Nephron progenitor cell (in vitro differentiated cells): ENCODE measurements around the gene EMC9.
A peak's percentile ranks its signal among the peaks of the same experiment; 100 is the strongest.

Experiments used
- DNase-seq: peaks from one replicate; pipeline ENCODE4 v3.0.0; 2021
- H3K27ac Mint-ChIP-seq: 2 replicates; pipeline ENCODE4 v1.8.0; 2021; ENCODE audit warnings: mild to moderate bottlenecking, moderate library complexity, mixed read lengths
- H3K27me3 Mint-ChIP-seq: 2 replicates; pipeline ENCODE4 v1.8.0; 2021; ENCODE audit warnings: mild to moderate bottlenecking, low read depth, mixed read lengths; ENCODE audit not compliant: poor library complexity
- H3K36me3 Mint-ChIP-seq: 2 replicates; pipeline ENCODE4 v1.8.0; 2021; ENCODE audit warnings: low read depth, mixed read lengths
- H3K4me1 Mint-ChIP-seq: 2 replicates; pipeline ENCODE4 v1.8.0; 2021; ENCODE audit warnings: mixed read lengths
- H3K4me3 Mint-ChIP-seq: 2 replicates; pipeline ENCODE4 v1.8.0; 2021; ENCODE audit warnings: mild to moderate bottlenecking, moderate library complexity, mixed read lengths
- H3K9me3 Mint-ChIP-seq: 2 replicates; pipeline ENCODE4 v1.8.0; 2021; ENCODE audit warnings: mild to moderate bottlenecking, moderate library complexity, mixed read lengths
- CTCF ChIP-seq: fragments of 200-600 bp; sonication (generic); IDR thresholded peaks from 2 replicates; pipeline ENCODE4 v1.5.0; 2021; ENCODE audit warnings: antibody characterized with exemption

Gene EMC9

GRCh38 chr14:24162093-24162492 is 20.7 kb upstream of the EMC9 start:
- Mint-ChIP-seq H3K9me3 (no peaks in the 10 kb centered on the region), H3K27ac (peak overlapping the region; percentile 96), H3K4me1 (peaks cover 30% of the 10 kb centered on the region), H3K4me3 (peak overlapping the region; percentile 91), H3K36me3 (peaks cover 47% of the 10 kb centered on the region), H3K27me3 (no peaks in the 10 kb centered on the region)
- no peak for TF ChIP-seq CTCF
- DNase-seq, result no peak

GRCh38 chr14:24160850-24161804 is 19.7 kb upstream of the EMC9 start, which contains the start of gene IRF9:
Gene IRF9, plus strand, starts transcription at chr14:24161265. Its CDS starts 880 bp downstream, at chr14:24162145.
- Mint-ChIP-seq H3K36me3 (peaks cover 45% of the 10 kb centered on the region), H3K27me3 (no peaks in the 10 kb centered on the region), H3K4me3 (peak within 1 kb of the TSS; percentile 91), H3K9me3 (no peaks in the 10 kb centered on the region), H3K4me1 (peaks cover 30% of the 10 kb centered on the region), H3K27ac (peak within 1 kb of the TSS; percentile 99)
- TF ChIP-seq CTCF, result peak; percentile 90
- peak; percentile 99 for DNase-seq

- Mint-ChIP-seq H3K36me3 (peaks cover 45% of the 10 kb centered on the region), H3K27me3 (no peaks in the 10 kb centered on the region), H3K9me3 (no peaks in the 10 kb centered on the region), H3K4me3 (no peak overlapping the region), H3K27ac (no peak overlapping the region), H3K4me1 (peaks cover 30% of the 10 kb centered on the region)
- no peak for TF ChIP-seq CTCF
- no peak for DNase-seq
These were observed 19.1 kb upstream of the EMC9 start for GRCh38 chr14:24160499-24160849.

- Mint-ChIP-seq H3K27ac (no peak overlapping the region), H3K4me3 (no peak overlapping the region), H3K27me3 (no peaks in the 10 kb centered on the region), H3K36me3 (peaks cover 42% of the 10 kb centered on the region), H3K9me3 (no peaks in the 10 kb centered on the region), H3K4me1 (peaks cover 30% of the 10 kb centered on the region)
- no peak for DNase-seq
- no peak for TF ChIP-seq CTCF
These were observed 18.5 kb upstream of the EMC9 start for GRCh38 chr14:24159777-24160498.

GRCh38 chr14:24157331-24157730 is 15.9 kb upstream of the EMC9 start:
- H3K27me3 Mint-ChIP-seq, result no peaks in the 10 kb centered on the region
- H3K4me1 Mint-ChIP-seq, result peaks cover 21% of the 10 kb centered on the region
- H3K36me3 Mint-ChIP-seq, result peaks cover 48% of the 10 kb centered on the region
- H3K4me3 Mint-ChIP-seq, result no peak overlapping the region
- no peaks in the 10 kb centered on the region for H3K9me3 Mint-ChIP-seq
- DNase-seq, result no peak
- H3K27ac Mint-ChIP-seq, result peak overlapping the region; percentile 39
- no peak for TF ChIP-seq CTCF
